ENCODE data around the gene MT1E. TPM values are rescaled to one million over a fixed set of nuclear protein-coding genes. Genes with fewer than 3 reads are reported as not detected.
A peak's percentile ranks its signal among the peaks of the same experiment; 100 is the strongest.

MT1E gene
- total and polyA plus RNA-seq, 2 of the 13 experiments (the other 11 are each of a cell fraction or from before 2014, with no cell fraction given): 110 to 1,072 TPM

GRCh38 chr16:56658327-56658875 lies 32.8 kb downstream of the MT1E start:
- ATAC-seq (peak; percentile 50), DNase-seq (ENCODE audit: low spot score) (no peak), FAIRE-seq (no peak)
- no peaks in the 10 kb centered on the region for H3K36me3 ChIP-seq (replicated peaks in 1 of 2; ENCODE audit: control insufficient read depth in 1 of 2, insufficient read depth in 2 of 2, low read length in 2 of 2)
- ChIA-PET CTCF (ENCODE audit: low intra/inter-chr PET ratio, low total read pairs) (no interaction called here), POLR2A (interaction anchor here (1.2 kb wide), 1 partner anchor 10 kb away, joined by 4 read pairs; the partner anchor contains the start of gene MT1G)
- no peaks in the 10 kb centered on the region for H3K79me2 ChIP-seq (ENCODE audit: insufficient read depth, low read length)
- intact Hi-C loops (cut with micrococcal nuclease; ENCODE audit: unreplicated experiment): loop anchor here (5.0 to 10.0 kb wide), 2 partner anchors 44 to 54 kb away; partner anchors contain the start of gene MT2A
- in situ Hi-C loops (cut with HindIII; ENCODE audit: extremely low pct_ligation_motif_present, low pct_unique_long_range_greater_than_20kb): no loop called here
- WGBS (ENCODE audit: low lambda C conversion rate): 21% methylated on average over 10 of the region's 10 CpGs
- H2AFZ ChIP-seq (ENCODE audit: low read length): peak overlapping the region; percentile 20
- no TSS peak for BruUV-seq (replicated peaks)
- no peaks in the 10 kb centered on the region for H3K9me3 ChIP-seq (ENCODE audit: low read length)
- no peaks in the 10 kb centered on the region; a peak in 2 of 5 replicates for H3K27me3 ChIP-seq (ENCODE audit: control insufficient read depth in 1 of 2, insufficient read depth in 2 of 2, low read length in 2 of 2)
- peak overlapping the region; percentile 30; the same call in 1 of the 2 replicates for H3K9ac ChIP-seq (ENCODE audit: insufficient read depth, low read depth, low read length)
- H4K20me1 ChIP-seq (ENCODE audit: insufficient read depth, low read length): no peaks in the 10 kb centered on the region
- peak overlapping the region; percentile 98 for H3K4me2 ChIP-seq (ENCODE audit: low read depth, low read length)
- H3K4me1 ChIP-seq (ENCODE audit: insufficient read depth, low read length): peaks cover 20% of the 10 kb centered on the region
- H3K4me3 ChIP-seq (replicated peaks in 1 of 3; ENCODE audit: insufficient read depth in 1 of 3, low read depth in 2 of 3, low read length in 3 of 3): peak overlapping the region; percentile 77 to 82 (median 78)
- H3K27ac ChIP-seq (ENCODE audit: extremely low read length, insufficient read depth, low read length): no peak overlapping the region
- TF ChIP-seq ZNF101 (CRISPR knock-in tag; IDR thresholded peaks at IDR 0.05; ENCODE audit: borderline replicate concordance, low read depth) (no peak), KDM3A (CRISPR knock-in tag; IDR thresholded peaks at IDR 0.05; ENCODE audit: low read depth) (no peak), ZNF839 (CRISPR knock-in tag; IDR thresholded peaks at IDR 0.05; ENCODE audit: borderline replicate concordance) (no peak), ZBTB38 (CRISPR knock-in tag; IDR thresholded peaks at IDR 0.05) (no peak), PREB (CRISPR knock-in tag; IDR thresholded peaks at IDR 0.05) (no peak), HINFP (CRISPR knock-in tag; IDR thresholded peaks at IDR 0.05; ENCODE audit: low read depth) (no peak), ZNF263 (CRISPR knock-in tag; IDR thresholded peaks at IDR 0.05) (no peak), ZFYVE20 (CRISPR knock-in tag; IDR thresholded peaks at IDR 0.05; ENCODE audit: borderline replicate concordance, low read depth) (no peak), TEF (CRISPR knock-in tag; IDR thresholded peaks at IDR 0.05) (no peak), SIN3A (IDR thresholded peaks at IDR 0.05; ENCODE audit: borderline replicate concordance, low read depth, low read length) (no peak), HIVEP1 (CRISPR knock-in tag; IDR thresholded peaks at IDR 0.05) (no peak), ZFP90 (CRISPR knock-in tag; IDR thresholded peaks at IDR 0.05; ENCODE audit: borderline replicate concordance) (0 out of 2 replicates have a peak, but pooled peaks have one; percentile 0), IKZF4 (CRISPR knock-in tag; IDR thresholded peaks at IDR 0.05; ENCODE audit: borderline replicate concordance, low read depth, not compliant biosample characterization) (no peak), ZNF558 (CRISPR knock-in tag; IDR thresholded peaks at IDR 0.05; ENCODE audit: borderline replicate concordance) (no peak), ZNF446 (CRISPR knock-in tag; IDR thresholded peaks at IDR 0.05) (no peak), MAFK (conservative IDR thresholded peaks at IDR 0.05 in 1 of 2, IDR thresholded peaks at IDR 0.05 in 1 of 2; ENCODE audit: low read length in 2 of 2) (no peak)
- TF ChIP-seq, protein P1, sequence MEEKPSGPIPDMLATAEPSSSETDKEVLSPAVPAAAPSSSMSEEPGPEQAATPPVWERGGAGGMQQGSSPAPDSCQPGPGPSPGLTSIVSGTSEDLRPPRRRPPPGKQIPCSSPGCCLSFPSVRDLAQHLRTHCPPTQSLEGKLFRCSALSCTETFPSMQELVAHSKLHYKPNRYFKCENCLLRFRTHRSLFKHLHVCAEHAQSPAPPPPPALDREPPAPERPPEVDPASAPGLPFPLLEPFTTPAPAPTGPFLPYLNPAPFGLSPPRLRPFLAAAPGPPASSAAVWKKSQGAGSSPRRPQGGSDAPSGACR (CRISPR knock-in tag; IDR thresholded peaks at IDR 0.05): peak; percentile 4; the same call in 1 of the 2 replicates
- TF ChIP-seq, protein P2, sequence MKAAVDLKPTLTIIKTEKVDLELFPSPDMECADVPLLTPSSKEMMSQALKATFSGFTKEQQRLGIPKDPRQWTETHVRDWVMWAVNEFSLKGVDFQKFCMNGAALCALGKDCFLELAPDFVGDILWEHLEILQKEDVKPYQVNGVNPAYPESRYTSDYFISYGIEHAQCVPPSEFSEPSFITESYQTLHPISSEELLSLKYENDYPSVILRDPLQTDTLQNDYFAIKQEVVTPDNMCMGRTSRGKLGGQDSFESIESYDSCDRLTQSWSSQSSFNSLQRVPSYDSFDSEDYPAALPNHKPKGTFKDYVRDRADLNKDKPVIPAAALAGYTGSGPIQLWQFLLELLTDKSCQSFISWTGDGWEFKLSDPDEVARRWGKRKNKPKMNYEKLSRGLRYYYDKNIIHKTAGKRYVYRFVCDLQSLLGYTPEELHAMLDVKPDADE (CRISPR knock-in tag; IDR thresholded peaks at IDR 0.05): no peak
- TF ChIP-seq, protein P3, sequence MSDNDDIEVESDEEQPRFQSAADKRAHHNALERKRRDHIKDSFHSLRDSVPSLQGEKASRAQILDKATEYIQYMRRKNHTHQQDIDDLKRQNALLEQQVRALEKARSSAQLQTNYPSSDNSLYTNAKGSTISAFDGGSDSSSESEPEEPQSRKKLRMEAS (IDR thresholded peaks at IDR 0.05): 0 out of 2 replicates have a peak, but pooled peaks have one; percentile 18

Data from HepG2 (cell line).